Upper lobe of left lung (tissue), 6 donors: ENCODE results near the gene NAP1L4. TPM values are rescaled to one million over a fixed set of nuclear protein-coding genes. Genes with fewer than 3 reads are reported as not detected.
A peak's percentile ranks its signal among the peaks of the same experiment; 100 is the strongest.
"Not testable (repeated sequence)": the region's sequence is repeated elsewhere in the genome, so short reads cannot be mapped to it uniquely, and the experiment has no call there.

Experiments
- ATAC-seq, 2 donors: fragments of 200-7000 bp; cut with Tn5 transposase; one replicate each; pipeline ENCODE4 v1.9.1; 2022; ENCODE audit warnings: mild to moderate bottlenecking in 2 of 2, moderate library complexity in 2 of 2; ENCODE audit not compliant: low FRiP score in 2 of 2
- DNase-seq, 2 donors: peaks; one replicate each; pipeline ENCODE4 v3.0.0-alpha.2; 2019 to 2020
- H3K27ac ChIP-seq, 4 donors: fragments of 200-600 bp; sonication (generic); one replicate each; pipeline ENCODE4 v1.5.1; 2016 to 2019
- H3K27me3 ChIP-seq, 4 donors: fragments of 200-600 bp; sonication (generic); one replicate each; pipeline ENCODE4 v1.5.1; 2017 to 2019
- H3K36me3 ChIP-seq, 4 donors: fragments of 200-600 bp; sonication (generic); one replicate each; pipeline ENCODE4 v1.5.1; 2016 to 2019
- H3K4me1 ChIP-seq, 4 donors: fragments of 200-600 bp; sonication (generic); one replicate each; pipeline ENCODE4 v1.5.1; 2018 to 2019
- H3K4me3 ChIP-seq, 4 donors: fragments of 200-600 bp; sonication (generic); one replicate each; pipeline ENCODE4 v1.5.1; 2017 to 2019; ENCODE audit warnings: mild to moderate bottlenecking in 2 of 4, moderate library complexity in 1 of 4
- H3K9me3 ChIP-seq, 4 donors: fragments of 200-600 bp; sonication (generic); one replicate each; pipeline ENCODE4 v1.5.1; 2018 to 2019
- CTCF ChIP-seq, 6 experiments: fragments of 450-650 bp in 4 of 6; fragments of 200-600 bp in 2 of 6; sonication (generic) in 2 of 6; IDR thresholded peaks; one replicate each; pipeline ENCODE4 v1.5.1; 2016 to 2019; ENCODE audit warnings: antibody characterized with exemption in 6 of 6
- EP300 ChIP-seq, 4 donors: sonication (generic); formaldehyde crosslinking; IDR thresholded peaks; one replicate each; pipeline ENCODE4 v1.5.1; 2017; ENCODE audit warnings: antibody characterized with exemption in 4 of 4, control low read depth in 2 of 4
- POLR2A ChIP-seq, 4 donors: fragments of 450-650 bp; IDR thresholded peaks; one replicate each; pipeline ENCODE4 v1.5.1; 2016 to 2017; ENCODE audit warnings: antibody characterized with exemption in 4 of 4, mild to moderate bottlenecking in 2 of 4
- POLR2AphosphoS5 ChIP-seq, 2 donors: sonication (generic); formaldehyde crosslinking; IDR thresholded peaks; one replicate each; pipeline ENCODE4 v1.5.1; 2017; ENCODE audit warnings: antibody characterized with exemption in 2 of 2
- WGBS, 2 donors: methylation state at CpG; one replicate each; pipeline ENCODE4 v1.1.5; 2017 to 2018; 5-methylcytosine and 5-hydroxymethylcytosine counted together
- total RNA-seq, 6 donors: library from RNA; depleted of rRNA in 4 of 6; stranded (reverse); fragments of >200 nt in 4 of 6; gene quantifications; one replicate each; pipeline versions ENCODE4 v1.1.0 to v1.2.1, GENCODE V29; 2016 to 2021
- donor health status: DM: no; HTN: no; CAD: no; lungs with moderate emphysema.
- donor health status: DM: no; HTN: yes; CAD: no; lungs with severe emphysema.

The NAP1L4 gene
- total RNA-seq, 6 donors from 2014 or later, result 81.1 to 194 (median 103) TPM

- DNase-seq, result peak in 1 of 2 donors; percentile 83
- H3K4me3 ChIP-seq, result no peak overlapping the region
- H3K27ac ChIP-seq, result no peak overlapping the region
- 47% methylated on average over 14 of the region's 78 CpGs; no CpG with 5 or more reads in 1 of the 2 donors for WGBS, 2 donors
- H3K36me3 ChIP-seq, result no peaks in the 10 kb centered on the region
- peak in 1 of 2 donors; percentile 16 for ATAC-seq
- no peaks in the 10 kb centered on the region for H3K9me3 ChIP-seq
- no peaks in the 10 kb centered on the region for H3K27me3 ChIP-seq
- TF ChIP-seq EP300 (IDR thresholded peaks at IDR 0.05) (no peak), POLR2A (IDR thresholded peaks at IDR 0.05) (no peak), POLR2AphosphoS5 (IDR thresholded peaks at IDR 0.05) (no peak), CTCF (IDR thresholded peaks at IDR 0.05) (no peak)
- peaks cover 10 to 35% (median 20%) of the 10 kb centered on the region in 4 donors for H3K4me1 ChIP-seq
Measured at GRCh38 chr11:2909133-2909902, 82.8 kb downstream of the NAP1L4 start.

- Histone ChIP-seq H3K9me3 (no peaks in the 10 kb centered on the region), H3K27me3 (no peaks in the 10 kb centered on the region), H3K36me3 (no peaks in the 10 kb centered on the region), H3K27ac (no peak overlapping the region), H3K4me3 (no peak overlapping the region), H3K4me1 (peaks cover 12 to 35% (median 20%) of the 10 kb centered on the region in 4 donors)
- WGBS, 2 donors, result 91 to 100% methylated on average over 7 to 14 of the region's 14 CpGs
- no peak for ATAC-seq
- TF ChIP-seq POLR2A (IDR thresholded peaks at IDR 0.05), result no peak
- TF ChIP-seq EP300 (IDR thresholded peaks at IDR 0.05), result no peak
- no peak for TF ChIP-seq CTCF (IDR thresholded peaks at IDR 0.05)
- TF ChIP-seq POLR2AphosphoS5 (IDR thresholded peaks at IDR 0.05), result no peak
- DNase-seq, result peak in 1 of 2 donors; percentile 63
Measured at GRCh38 chr11:2908130-2908529, 84.0 kb downstream of the NAP1L4 start.

GRCh38 chr11:2905299-2905698 lies 86.8 kb downstream of the NAP1L4 start:
- H3K9me3 ChIP-seq, H3K27ac ChIP-seq, H3K4me3 ChIP-seq, ATAC-seq, H3K36me3 ChIP-seq, DNase-seq, H3K27me3 ChIP-seq: not testable (repeated sequence)
- WGBS, 2 donors, result 87 to 92% methylated on average over 7 of the region's 7 CpGs
- H3K4me1 ChIP-seq, result peaks cover 16 to 40% (median 26%) of the 10 kb centered on the region in 4 donors

- peak in 1 of 2 donors; percentile 73 for DNase-seq
Measured at GRCh38 chr11:2904153-2905052, 87.7 kb downstream of the NAP1L4 start.

More at GRCh38 chr11:2904153-2905052, 87.7 kb downstream of the NAP1L4 start:
- TF ChIP-seq CTCF (IDR thresholded peaks at IDR 0.05), result no peak
- no peak for TF ChIP-seq POLR2A (IDR thresholded peaks at IDR 0.05)
- no peaks in the 10 kb centered on the region for H3K9me3 ChIP-seq
- H3K4me1 ChIP-seq, result peaks cover 23 to 46% (median 32%) of the 10 kb centered on the region in 4 donors
- no peaks in the 10 kb centered on the region for H3K27me3 ChIP-seq
- 65 to 83% methylated on average over 17 to 20 of the region's 21 CpGs for WGBS, 2 donors
- no peak overlapping the region for H3K4me3 ChIP-seq
- ATAC-seq, result no peak
- H3K36me3 ChIP-seq, result no peaks in the 10 kb centered on the region
- H3K27ac ChIP-seq, result no peak overlapping the region
